Keratinocyte (primary cell): ENCODE results near the gene N4BP2. TPM values are rescaled to one million over a fixed set of nuclear protein-coding genes. Genes with fewer than 3 reads are reported as not detected.

Experiments
- DNase-seq: peaks from one replicate; pipeline ENCODE4 v3.0.0-alpha.2; 2011; ENCODE audit warnings: low read depth, missing footprints, low spot score
- FAIRE-seq: peaks from 2 replicates; lab custom pipeline; 2011; peaks lifted over from hg19 to GRCh38; lab: Jason Lieb, UNC
- H2AFZ ChIP-seq: 2 replicates; pipeline ENCODE4 v1.6.0; 2012; ENCODE audit warnings: low read length, control low read depth, inconsistent platforms; ENCODE audit not compliant: control insufficient read depth
- H3K27ac ChIP-seq: 2 replicates; pipeline ENCODE4 v1.5.1; 2011; ENCODE audit warnings: low read length; ENCODE audit not compliant: control insufficient read depth, insufficient read depth
- H3K27me3 ChIP-seq: 3 replicates; pipeline ENCODE4 v1.6.0; 2011; ENCODE audit warnings: low read length; ENCODE audit not compliant: control insufficient read depth, insufficient read depth; ENCODE audit errors: extremely low read depth
- H3K36me3 ChIP-seq, 2 experiments: 2 replicates in 1 of 2; 3 replicates in 1 of 2; pipeline ENCODE4 v1.5.1; 2011; ENCODE audit warnings: low read length in 2 of 2, mild to moderate bottlenecking in 1 of 2; ENCODE audit not compliant: control insufficient read depth in 2 of 2, insufficient read depth in 2 of 2; ENCODE audit errors: extremely low read depth in 1 of 2
- H3K4me1 ChIP-seq: 3 replicates; pipeline ENCODE4 v1.5.1; 2011; ENCODE audit warnings: low read length; ENCODE audit not compliant: control insufficient read depth, insufficient read depth; ENCODE audit errors: extremely low read depth
- H3K4me2 ChIP-seq: 3 replicates; pipeline ENCODE4 v1.6.0; 2011; ENCODE audit warnings: low read depth, low read length; ENCODE audit not compliant: control insufficient read depth, insufficient read depth; ENCODE audit errors: extremely low read depth
- H3K4me3 ChIP-seq, 3 experiments: fragments of 200-600 bp in 1 of 3; sonication (generic) in 1 of 3; 2 replicates in 2 of 3; 3 replicates in 1 of 3; pipeline ENCODE4 v1.5.1; 2011 to 2016; ENCODE audit warnings: low read length in 3 of 3, mild to moderate bottlenecking in 3 of 3, control low read depth in 2 of 3, inconsistent platforms in 1 of 3, low read depth in 1 of 3, mixed read lengths in 1 of 3, mixed run types in 1 of 3, moderate library complexity in 1 of 3; ENCODE audit not compliant: control insufficient read depth in 2 of 3, insufficient read depth in 2 of 3; ENCODE audit errors: extremely low read depth in 1 of 3
- H3K79me2 ChIP-seq: 2 replicates; pipeline ENCODE4 v1.6.0; 2012; ENCODE audit warnings: low read length; ENCODE audit not compliant: control insufficient read depth, insufficient read depth
- H3K9ac ChIP-seq: 3 replicates; pipeline ENCODE4 v1.6.0; 2011; ENCODE audit warnings: low read length; ENCODE audit not compliant: control insufficient read depth, insufficient read depth; ENCODE audit errors: extremely low read depth
- H3K9me1 ChIP-seq: 3 replicates; pipeline ENCODE4 v1.6.0; 2011; ENCODE audit warnings: low read length; ENCODE audit not compliant: control insufficient read depth, insufficient read depth; ENCODE audit errors: extremely low read depth
- H3K9me3 ChIP-seq: 2 replicates; pipeline ENCODE4 v1.5.1; 2012; ENCODE audit warnings: low read depth, low read length; ENCODE audit not compliant: control insufficient read depth
- H4K20me1 ChIP-seq: 3 replicates; pipeline ENCODE4 v1.6.0; 2011; ENCODE audit warnings: low read length; ENCODE audit not compliant: control insufficient read depth, insufficient read depth; ENCODE audit errors: extremely low read depth
- EZH2 ChIP-seq: IDR thresholded peaks from one replicate; pipeline ENCODE4 v1.6.1; 2012; ENCODE audit warnings: inconsistent platforms, mild to moderate bottlenecking, low read length, moderate library complexity
- dilution Hi-C: fragments of 300-500 bp; cut with MboI; formaldehyde crosslinking; loops from one replicate; pipeline ENCODE4 v1.7.0; 2020; ENCODE audit warnings: low sequenced_read_pairs; ENCODE audit not compliant: extremely low pct_ligation_motif_present
- polyA plus RNA-seq, 5 experiments: library from polyadenylated mRNA; depleted of rRNA in 3 of 5; stranded (reverse) in 3 of 5; stranded (forward) in 1 of 5; unstranded in 1 of 5; fragments of >200 nt; gene quantifications; 1 replicate in 1 of 5; 2 replicates in 3 of 5; 3 replicates in 1 of 5; pipeline versions ENCODE4 v1.2.1 to v1.2.3, GENCODE V29; 2011 to 2012; ENCODE audit warnings: missing spikeins in 2 of 5, low read depth in 1 of 5, low replicate concordance in 1 of 5
- TF ChIP-seq, protein P1 (sequence below), 3 experiments: IDR thresholded peaks in 1 of 3; conservative IDR thresholded peaks in 1 of 3; optimal IDR thresholded peaks in 1 of 3; 2 replicates in 2 of 3; 3 replicates in 1 of 3; pipeline versions ENCODE3 to v1.5.1; 2011; ENCODE audit warnings: low read length in 3 of 3, mild to moderate bottlenecking in 3 of 3, moderate library complexity in 2 of 3, control low read depth in 1 of 3, inconsistent platforms in 1 of 3; ENCODE audit not compliant: insufficient read depth in 2 of 3; ENCODE audit errors: extremely low read depth in 1 of 3

The N4BP2 gene
- polyA plus RNA-seq, 1 donor (not counting 4 experiments of a cell fraction or from before 2014, with no cell fraction given) = 2.7 TPM

DNA sequence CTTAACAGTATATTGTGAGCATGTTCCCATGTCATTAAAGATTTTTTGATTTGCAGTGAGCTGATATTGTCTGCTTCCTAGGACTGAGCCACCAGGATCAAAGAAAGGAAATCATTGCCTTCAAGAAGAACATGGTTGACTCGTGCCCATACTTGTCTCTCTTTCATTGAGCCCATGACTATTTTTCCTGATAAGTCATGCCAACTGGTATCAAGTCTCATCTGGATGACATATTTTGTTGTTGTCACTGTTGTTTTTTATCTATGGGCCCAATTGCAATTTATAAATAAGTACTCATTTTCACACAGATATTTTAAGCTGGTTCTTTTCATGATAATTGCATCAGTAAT is 130.0 kb downstream of the N4BP2 start:
- Histone ChIP-seq H4K20me1 (no peaks in the 10 kb centered on the region), H3K27me3 (no peaks in the 10 kb centered on the region), H3K79me2 (no peaks in the 10 kb centered on the region), H3K4me1 (peaks cover 29% of the 10 kb centered on the region), H3K9me1 (no peaks in the 10 kb centered on the region), H3K4me2 (peak overlapping the region; percentile 6), H3K27ac (peak overlapping the region; percentile 96), H3K4me3 (no peak overlapping the region), H3K9me3 (no peaks in the 10 kb centered on the region), H2AFZ (no peak overlapping the region), H3K36me3 (no peaks in the 10 kb centered on the region), H3K9ac (no peak overlapping the region)
- TF ChIP-seq EZH2 = no peak
- TF ChIP-seq, protein P1, sequence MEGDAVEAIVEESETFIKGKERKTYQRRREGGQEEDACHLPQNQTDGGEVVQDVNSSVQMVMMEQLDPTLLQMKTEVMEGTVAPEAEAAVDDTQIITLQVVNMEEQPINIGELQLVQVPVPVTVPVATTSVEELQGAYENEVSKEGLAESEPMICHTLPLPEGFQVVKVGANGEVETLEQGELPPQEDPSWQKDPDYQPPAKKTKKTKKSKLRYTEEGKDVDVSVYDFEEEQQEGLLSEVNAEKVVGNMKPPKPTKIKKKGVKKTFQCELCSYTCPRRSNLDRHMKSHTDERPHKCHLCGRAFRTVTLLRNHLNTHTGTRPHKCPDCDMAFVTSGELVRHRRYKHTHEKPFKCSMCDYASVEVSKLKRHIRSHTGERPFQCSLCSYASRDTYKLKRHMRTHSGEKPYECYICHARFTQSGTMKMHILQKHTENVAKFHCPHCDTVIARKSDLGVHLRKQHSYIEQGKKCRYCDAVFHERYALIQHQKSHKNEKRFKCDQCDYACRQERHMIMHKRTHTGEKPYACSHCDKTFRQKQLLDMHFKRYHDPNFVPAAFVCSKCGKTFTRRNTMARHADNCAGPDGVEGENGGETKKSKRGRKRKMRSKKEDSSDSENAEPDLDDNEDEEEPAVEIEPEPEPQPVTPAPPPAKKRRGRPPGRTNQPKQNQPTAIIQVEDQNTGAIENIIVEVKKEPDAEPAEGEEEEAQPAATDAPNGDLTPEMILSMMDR (optimal IDR thresholded peaks at IDR 0.05 in 1 of 3, IDR thresholded peaks at IDR 0.05 in 1 of 3, conservative IDR thresholded peaks at IDR 0.05 in 1 of 3; ENCODE audit: extremely low read depth in 1 of 3, insufficient read depth in 2 of 3, low read length in 3 of 3) = no peak
- dilution Hi-C loops = no loop called here
- FAIRE-seq (peak; percentile 78), DNase-seq (no peak)

DNA sequence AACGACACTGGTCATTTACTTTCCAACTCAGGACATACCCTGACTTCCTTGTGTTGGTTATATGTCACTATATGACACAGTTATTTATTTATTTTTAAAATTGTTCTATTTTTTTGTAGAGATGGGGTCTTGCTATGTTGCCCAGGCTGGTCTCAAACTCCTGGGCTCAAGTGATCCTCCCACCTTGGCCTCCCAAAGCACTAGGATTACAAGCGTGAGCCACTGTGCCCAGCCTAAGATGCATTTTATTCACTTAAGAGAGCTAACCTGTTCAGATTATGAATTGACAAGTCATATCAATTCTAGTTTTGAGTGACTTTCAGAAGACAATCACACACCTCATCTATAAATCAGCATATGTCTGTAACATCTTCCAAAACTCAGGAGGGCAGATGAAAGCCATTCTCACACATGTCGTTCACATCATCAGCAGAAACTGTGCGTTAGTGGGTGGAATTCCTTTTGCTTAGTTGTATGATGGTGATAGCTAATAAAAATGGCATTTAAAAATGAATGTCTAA is 130.8 kb downstream of the N4BP2 start:
- no peak overlapping the region for H3K9ac ChIP-seq
- no peak overlapping the region for H2AFZ ChIP-seq
- no peaks in the 10 kb centered on the region for H3K9me3 ChIP-seq
- FAIRE-seq = no peak
- no peak overlapping the region for H3K4me3 ChIP-seq
- peaks cover 29% of the 10 kb centered on the region for H3K4me1 ChIP-seq
- H3K79me2 ChIP-seq = no peaks in the 10 kb centered on the region
- H4K20me1 ChIP-seq = no peaks in the 10 kb centered on the region
- no peak for TF ChIP-seq EZH2
- TF ChIP-seq, protein P1 (optimal IDR thresholded peaks at IDR 0.05 in 1 of 3, IDR thresholded peaks at IDR 0.05 in 1 of 3, conservative IDR thresholded peaks at IDR 0.05 in 1 of 3; ENCODE audit: extremely low read depth in 1 of 3, insufficient read depth in 2 of 3, low read length in 3 of 3) = no peak
- H3K36me3 ChIP-seq = no peaks in the 10 kb centered on the region
- H3K27ac ChIP-seq = peak overlapping the region; percentile 96
- dilution Hi-C loops = no loop called here
- H3K4me2 ChIP-seq = no peak overlapping the region
- no peak for DNase-seq
- H3K9me1 ChIP-seq = no peaks in the 10 kb centered on the region
- H3K27me3 ChIP-seq = no peaks in the 10 kb centered on the region
